K562 (cell line): ENCODE data around the gene KIAA1614. TPM values are rescaled to one million over a fixed set of nuclear protein-coding genes. Genes with fewer than 3 reads are reported as not detected.

Experiments used
- ARHGAP35 ChIP-seq: fragments of 450-650 bp; IDR thresholded peaks from 2 replicates; pipeline ENCODE4 v1.6.1; 2018; ENCODE audit not compliant: partially characterized antibody
- CBFA2T2 ChIP-seq: fragments of 450-650 bp; conservative IDR thresholded peaks from 2 replicates; pipeline ENCODE4 v1.6.1; 2017; ENCODE audit warnings: mild to moderate bottlenecking
- DLX4 ChIP-seq: fragments of 250-450 bp; sonication (Bioruptor Pico); IDR thresholded peaks from 2 replicates; pipeline ENCODE4 v1.6.1; 2021; ENCODE audit warnings: mild to moderate bottlenecking
- FOXM1 ChIP-seq, 2 experiments: fragments of 450-650 bp in 1 of 2; sonication (generic) in 1 of 2; formaldehyde crosslinking in 1 of 2; IDR thresholded peaks; 2 replicates each; pipeline versions ENCODE4 v1.6.1 to v1.9.0; 2017 to 2022; ENCODE audit warnings: low read depth in 2 of 2, mild to moderate bottlenecking in 2 of 2, missing genetic modification reagents in 1 of 2, moderate library complexity in 1 of 2
- HINFP ChIP-seq: fragments of 450-650 bp; conservative IDR thresholded peaks from 2 replicates; pipeline ENCODE4 v1.6.1; 2016; ENCODE audit warnings: missing genetic modification characterization, low read depth, mild to moderate bottlenecking, control low read depth, missing compliant biosample characterization
- LEF1 ChIP-seq: fragments of 450-650 bp; IDR thresholded peaks from 2 replicates; pipeline ENCODE4 v1.6.1; 2016; ENCODE audit warnings: mild to moderate bottlenecking
- MAZ ChIP-seq, 2 experiments: fragments of 450-650 bp in 1 of 2; sonication (generic) in 1 of 2; formaldehyde crosslinking; IDR thresholded peaks in 1 of 2; conservative IDR thresholded peaks in 1 of 2; 2 replicates each; pipeline versions ENCODE4 v1.4.0 to v1.5.0; 2020; ENCODE audit warnings: mild to moderate bottlenecking in 1 of 2, missing genetic modification reagents in 1 of 2
- NR2C2 ChIP-seq, 2 experiments: fragments of 200-800 bp in 1 of 2; sonication (Bioruptor generic) in 1 of 2; sonication (generic) in 1 of 2; formaldehyde crosslinking in 1 of 2; IDR thresholded peaks; 2 replicates each; pipeline versions ENCODE4 v1.6.1 to v1.8.0; 2016 to 2022; ENCODE audit warnings: mild to moderate bottlenecking in 1 of 2, missing compliant biosample characterization in 1 of 2, missing genetic modification characterization in 1 of 2, missing genetic modification reagents in 1 of 2
- POLR2A ChIP-seq: fragments of 450-650 bp; conservative IDR thresholded peaks from 2 replicates; pipeline ENCODE4 v1.6.1; 2016
- PYGO2 ChIP-seq: fragments of 450-650 bp; IDR thresholded peaks from 2 replicates; pipeline ENCODE4 v1.6.1; 2016; ENCODE audit warnings: mild to moderate bottlenecking, missing genetic modification characterization, moderate library complexity, missing compliant biosample characterization
- RBM17 ChIP-seq: fragments of 200-400 bp; formaldehyde crosslinking; IDR thresholded peaks from 2 replicates; pipeline ENCODE4 v1.6.1; 2017; ENCODE audit warnings: low read depth, mild to moderate bottlenecking, low read length, borderline replicate concordance
- SRSF1 ChIP-seq: fragments of 200-400 bp; formaldehyde crosslinking; IDR thresholded peaks from 2 replicates; pipeline ENCODE4 v1.6.1; 2017; ENCODE audit warnings: mild to moderate bottlenecking, low read depth, low read length, moderate library complexity
- STAT5A ChIP-seq: IDR thresholded peaks from 2 replicates; pipeline ENCODE4 v1.6.1; 2012; ENCODE audit warnings: low read length, inconsistent platforms, borderline replicate concordance
- ZNF263 ChIP-seq: sonication (generic); formaldehyde crosslinking; IDR thresholded peaks from 2 replicates; pipeline ENCODE4 v1.8.0; 2022; ENCODE audit warnings: mild to moderate bottlenecking, missing genetic modification reagents, borderline replicate concordance
- ZNF384 ChIP-seq: IDR thresholded peaks from 2 replicates; pipeline ENCODE4 v1.6.1; 2012; ENCODE audit warnings: low read depth, low read length, improper control_type of control experiment
- ZNF407 ChIP-seq: fragments of 450-650 bp; IDR thresholded peaks from 2 replicates; pipeline ENCODE4 v1.6.1; 2016; ENCODE audit warnings: low read depth
- ZNF436 ChIP-seq: fragments of 250-450, 450-650 bp; sonication (Bioruptor Pico); formaldehyde crosslinking; IDR thresholded peaks from 2 replicates; pipeline ENCODE4 v1.7.0; 2020; ENCODE audit warnings: mild to moderate bottlenecking
- ZSCAN32 ChIP-seq: fragments of 450-650 bp; formaldehyde crosslinking; IDR thresholded peaks from 2 replicates; pipeline ENCODE4 v1.4.0; 2020; ENCODE audit warnings: mild to moderate bottlenecking, moderate library complexity
- polyA plus RNA-seq, 8 experiments: library from polyadenylated mRNA; depleted of rRNA in 4 of 8; stranded (reverse) in 5 of 8; unstranded in 3 of 8; fragments of >200 nt; fragmentation: Nextera tagmentation in 2 of 8; fragmentation: Illumina TruSeq in 1 of 8; extraction: Ambion mirVana in 2 of 8; extraction: Trizol in 1 of 8; gene quantifications; 2 replicates each; pipeline versions ENCODE4 v1.2.1 to v1.2.3, GENCODE V29; 2011 to 2014; ENCODE audit warnings: inconsistent platforms in 1 of 8, missing spikeins in 1 of 8
- total RNA-seq, 7 experiments: library from RNA; depleted of rRNA in 6 of 7; stranded (reverse); fragments of >200 nt in 6 of 7; fragmentation: Illumina TruSeq in 2 of 7; extraction: Trizol in 2 of 7; gene quantifications; 2 replicates each; pipeline versions ENCODE4 v1.2.1 to v1.2.3, GENCODE V29; 2011 to 2021; ENCODE audit warnings: low replicate concordance in 1 of 7

Gene KIAA1614
- total and polyA plus RNA-seq, 9 of the 15 experiments (the other 6 are each of a cell fraction or from before 2014, with no cell fraction given) = 0.01 to 1.1 (median 0.15) TPM; not detected in 1

- no peak for TF ChIP-seq ZNF407
- no peak for TF ChIP-seq DLX4 (CRISPR knock-in tag)
- no peak for TF ChIP-seq ARHGAP35
- no peak for TF ChIP-seq HINFP (tag)
- TF ChIP-seq RBM17 = no peak
- TF ChIP-seq CBFA2T2 = peak; percentile 64
- TF ChIP-seq LEF1 = no peak
- TF ChIP-seq FOXM1 (IDR thresholded peaks at IDR 0.05; ENCODE audit: low read depth) = no peak
- TF ChIP-seq FOXM1 (CRISPR knock-in tag; IDR thresholded peaks at IDR 0.05; ENCODE audit: low read depth) = no peak
- TF ChIP-seq PYGO2 (tag) = no peak
- TF ChIP-seq MAZ (CRISPR knock-in tag; conservative IDR thresholded peaks at IDR 0.05 in 1 of 2, IDR thresholded peaks at IDR 0.05 in 1 of 2) = no peak
- no peak for TF ChIP-seq POLR2A
- TF ChIP-seq ZNF384 = peak; percentile 78
- no peak for TF ChIP-seq STAT5A
- TF ChIP-seq ZNF263 (CRISPR knock-in tag) = peak; percentile 98
- no peak for TF ChIP-seq ZSCAN32 (CRISPR knock-in tag)
- no peak for TF ChIP-seq SRSF1
- no peak for TF ChIP-seq NR2C2 (CRISPR knock-in tag; IDR thresholded peaks at IDR 0.05)
- no peak for TF ChIP-seq NR2C2 (tag; IDR thresholded peaks at IDR 0.05)
- no peak for TF ChIP-seq ZNF436 (CRISPR knock-in tag)
Observed at GRCh38 chr1:180926164-180926981, 13.7 kb downstream of the KIAA1614 start (continued).
